ENCODE data around the gene NEUROD2. TPM values are rescaled to one million over a fixed set of nuclear protein-coding genes. Genes with fewer than 3 reads are reported as not detected.

The NEUROD2 gene
- total and polyA plus RNA-seq, 10 of the 15 experiments (the other 5 are each of a cell fraction or from before 2014, with no cell fraction given), result not detected

- TF ChIP-seq E4F1 (IDR thresholded peaks at IDR 0.05; ENCODE audit: borderline replicate concordance, partially characterized antibody), result no peak
These were observed 1.8 kb upstream of the NEUROD2 start (continued) for GRCh38 chr17:39609416-39610025.

- no peak for TF ChIP-seq ZNF274 (IDR thresholded peaks at IDR 0.05; ENCODE audit: insufficient read depth, insufficient read length)
- no peak for TF ChIP-seq ELK1 (IDR thresholded peaks at IDR 0.05; ENCODE audit: low read depth, low read length)
- TF ChIP-seq PML (IDR thresholded peaks at IDR 0.05; ENCODE audit: low read length), result no peak
- no peak for TF ChIP-seq TCF3 (IDR thresholded peaks at IDR 0.05; ENCODE audit: borderline replicate concordance, insufficient read depth, low read depth, low read length)
- no peak for TF ChIP-seq ZNF592 (IDR thresholded peaks at IDR 0.05)
- TF ChIP-seq ETV6 (conservative IDR thresholded peaks at IDR 0.05 in 1 of 2, IDR thresholded peaks at IDR 0.05 in 1 of 2; ENCODE audit: borderline replicate concordance in 1 of 2, low read depth in 1 of 2), result no peak
- no peak overlapping the region for H2AFZ ChIP-seq (ENCODE audit: control insufficient read depth, low read depth, low read length)
- ChIA-PET POLR2A (no interaction called here), CTCF (no interaction called here), RAD21 (ENCODE audit: unreplicated experiment) (no interaction called here), SMC1A (ENCODE audit: uncharacterized antibody, unreplicated experiment) (no interaction called here)
- peaks cover 6% of the 10 kb centered on the region; the same call in 1 of the 2 replicates for H3K4me1 ChIP-seq (ENCODE audit: control insufficient read depth, insufficient read depth, low read length)
- no peak for DNase-seq (ENCODE audit: low read depth, low spot score)
- no peak for FAIRE-seq
- 16% methylated on average over 14 of the region's 15 CpGs for WGBS (ENCODE audit: insufficient coverage, insufficient replicate concordance, low lambda C conversion rate, missing lambda C conversion rate)
- no peaks in the 10 kb centered on the region for H3K36me3 ChIP-seq (ENCODE audit: control insufficient read depth in 2 of 2, insufficient read depth in 2 of 2, low read length in 1 of 2)
- H3K9ac ChIP-seq (ENCODE audit: control insufficient read depth, insufficient read depth, low read length), result no peak overlapping the region
- H3K27ac ChIP-seq (ENCODE audit: control insufficient read depth, insufficient read depth), result no peak overlapping the region
- H3K4me2 ChIP-seq (ENCODE audit: control insufficient read depth, insufficient read depth), result no peak overlapping the region
- ATAC-seq, result no peak
- H3K9me3 ChIP-seq (replicated peaks; ENCODE audit: control insufficient read depth, insufficient read depth, low read length), result no peaks in the 10 kb centered on the region
- H4K20me1 ChIP-seq (ENCODE audit: control insufficient read depth, insufficient read depth), result no peaks in the 10 kb centered on the region
- in situ Hi-C loops (cut with MboI) (no loop called here), intact Hi-C loops (cut with micrococcal nuclease; ENCODE audit: unreplicated experiment) (no loop called here)
- H3K4me3 ChIP-seq, result no peak overlapping the region
- H3K27me3 ChIP-seq (replicated peaks in 1 of 2; ENCODE audit: control insufficient read depth in 2 of 2, insufficient read depth in 2 of 2, low read length in 1 of 2), result peaks cover 17 to 22% of the 10 kb centered on the region in 2 experiments; a peak in 3 of 4 replicates
- no peaks in the 10 kb centered on the region for H3K79me2 ChIP-seq (ENCODE audit: control insufficient read depth, insufficient read depth, low read length)
- BruUV-seq (replicated peaks), result no TSS peak
These were observed 642 bp upstream of the NEUROD2 start for GRCh38 chr17:39608142-39608981.

Measured in GM12878 (cell line).